Stimulated activated CD8-positive, alpha-beta memory T cell treated with anti-CD3 and anti-CD28 coated beads, Interleukin-2, amount 100 ng/mL, for 1 hour (primary cell): ENCODE measurements around the gene GALC.
"Not testable (repeated sequence)": the region's sequence is repeated elsewhere in the genome, so short reads cannot be mapped to it uniquely, and the experiment has no call there.

Experiments used
- DNase-seq, 2 donors: peaks; one replicate each; pipeline ENCODE4 v3.0.0-alpha.2; 2020; ENCODE audit warnings: low read depth in 2 of 2

Gene GALC

DNA sequence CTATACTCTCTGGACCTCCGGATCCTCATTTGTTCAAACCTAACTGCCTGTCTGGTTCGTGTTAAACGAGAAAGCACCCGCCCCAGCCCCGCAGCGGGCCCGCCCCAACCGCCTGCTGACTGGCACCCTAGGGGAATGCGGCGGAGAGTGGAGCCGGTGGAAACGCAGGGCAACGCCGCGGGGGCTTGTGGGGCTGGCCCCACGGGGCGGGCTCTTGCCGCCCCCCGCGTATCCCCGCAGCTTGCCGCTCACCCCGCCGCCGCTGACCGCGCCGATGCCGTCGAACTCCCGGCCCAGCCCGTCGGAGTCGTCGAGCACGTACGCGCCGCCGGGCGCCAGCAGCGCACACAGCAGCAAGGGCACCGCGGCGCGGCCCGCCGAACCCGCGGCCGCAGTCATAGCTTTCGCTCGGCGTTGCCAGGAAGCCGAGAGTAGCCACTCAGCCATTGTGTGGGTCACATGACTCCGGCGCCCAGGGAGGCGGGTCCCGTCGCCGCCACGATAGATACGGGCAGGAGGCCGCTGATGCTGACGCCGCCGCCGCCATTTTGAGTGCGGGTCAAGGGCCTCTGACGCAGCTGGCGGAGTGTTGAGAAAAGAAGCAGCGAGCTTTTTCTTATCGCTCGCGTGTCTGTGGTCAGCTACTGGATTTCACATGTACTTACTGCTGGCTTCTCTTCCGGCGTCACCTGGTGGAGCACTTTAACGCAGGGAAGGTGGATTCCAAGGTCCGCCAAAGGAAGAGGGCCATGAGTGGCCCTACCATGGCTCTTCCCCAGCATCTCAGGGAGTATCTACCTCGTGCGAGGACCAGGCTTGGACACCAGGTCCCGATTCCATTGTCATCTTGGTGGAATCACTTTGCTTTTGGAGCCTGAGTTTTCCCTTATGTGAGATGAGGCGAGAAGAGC, at the start of gene GALC:
TSS of gene GALC (minus strand) at position 465 of the 911 bp plus-strand sequence. CDS start at position 447, 18 bp downstream.
- DNase-seq: peak; percentile 85 to 91

DNA sequence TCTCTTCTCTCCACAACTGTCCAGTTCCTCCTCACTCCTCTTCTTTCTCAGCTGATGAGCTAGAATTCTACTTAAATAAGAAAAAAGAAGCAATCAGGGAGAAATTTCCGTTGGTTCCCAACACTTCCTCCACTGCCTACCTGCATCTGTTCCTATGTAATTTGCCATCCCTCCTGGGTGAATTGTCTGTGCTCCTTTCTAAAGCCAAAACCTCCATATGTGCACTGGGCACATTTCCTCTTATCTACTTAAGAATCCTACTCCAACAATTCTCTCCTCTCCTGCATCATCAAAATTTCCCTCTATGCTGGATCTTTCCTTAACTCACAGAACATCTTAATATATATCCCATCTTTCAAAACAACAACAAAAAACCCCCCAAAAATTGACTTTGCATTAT, 47.2 kb upstream of the GALC start:
- DNase-seq: no peak

DNA sequence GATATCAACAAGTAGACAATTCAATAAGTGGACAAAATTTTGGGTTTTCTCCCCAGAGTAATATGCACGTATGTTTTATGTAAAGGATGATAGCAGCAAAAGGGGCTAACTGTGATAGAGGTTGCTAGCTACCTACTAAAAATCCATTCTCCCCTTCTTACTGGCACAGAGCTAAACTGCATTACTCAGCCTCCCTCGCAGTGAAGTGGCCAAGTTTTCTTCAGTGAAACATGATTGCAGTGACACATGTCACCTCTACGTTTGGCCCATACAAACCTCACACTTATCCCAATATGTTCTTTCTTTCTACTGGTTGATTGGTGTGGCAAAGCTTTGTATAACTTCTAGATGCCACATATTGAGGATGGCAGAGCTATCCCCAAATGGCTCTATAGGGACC, 46.2 kb upstream of the GALC start:
- no peak for DNase-seq

DNA sequence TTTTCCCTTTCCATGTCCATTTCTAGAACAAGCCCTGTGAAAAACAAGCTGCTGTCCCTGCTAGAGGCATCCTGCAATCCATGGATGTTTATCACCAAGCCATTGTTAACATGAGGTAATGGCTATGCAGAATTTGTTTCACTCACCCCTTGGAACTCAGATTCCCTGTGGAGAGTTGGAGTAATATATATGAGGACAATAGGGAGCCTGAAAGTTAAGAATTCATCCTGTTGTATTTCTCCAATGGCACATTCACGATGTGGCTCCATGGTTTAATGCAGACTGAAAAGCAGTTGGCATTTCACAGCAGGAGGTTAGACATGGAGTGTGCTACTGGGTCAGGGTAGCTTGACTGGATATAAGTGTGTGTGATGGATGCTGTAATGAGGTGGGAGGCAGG, 44.3 kb upstream of the GALC start:
- DNase-seq: no peak

DNA sequence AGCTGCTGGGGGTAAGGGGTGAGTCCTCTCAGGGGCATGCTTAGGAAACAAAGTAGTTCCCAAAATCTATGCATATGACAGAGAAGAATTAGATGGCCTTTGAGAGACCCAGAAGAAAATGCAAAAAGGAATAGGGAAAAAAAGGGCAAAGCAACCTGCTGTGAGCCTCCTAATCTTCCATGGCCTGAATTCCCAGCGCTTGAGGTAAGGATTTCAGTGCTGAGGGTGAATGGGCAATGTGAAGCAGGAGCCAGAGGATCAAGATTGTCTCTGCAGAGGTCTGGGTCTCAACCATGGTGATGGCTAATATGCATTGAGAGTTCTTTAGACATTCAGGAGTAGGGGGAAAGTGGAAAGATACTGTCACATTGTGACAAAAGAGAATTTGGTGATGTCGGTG, 43.4 kb upstream of the GALC start:
- no peak for DNase-seq

DNA sequence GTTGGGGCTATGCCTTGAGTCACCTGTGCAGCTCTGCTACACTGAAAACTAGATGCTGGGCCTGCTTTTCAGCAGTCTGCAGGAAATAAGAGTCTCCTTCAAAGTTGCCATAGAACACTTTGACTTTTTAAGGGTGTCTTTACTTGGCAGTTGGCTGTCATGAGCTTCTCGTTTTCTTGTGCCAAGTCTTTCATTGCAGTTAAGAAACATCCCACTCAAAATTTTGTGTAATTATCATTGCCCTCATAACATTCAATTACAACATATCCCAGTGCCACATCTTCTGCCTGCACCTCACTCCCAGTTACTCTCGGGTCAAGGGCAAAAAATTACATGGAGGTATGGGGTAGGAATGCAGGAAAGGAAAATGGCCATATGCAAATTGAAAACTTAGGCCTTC, 41.1 kb upstream of the GALC start:
- no peak for DNase-seq

DNA sequence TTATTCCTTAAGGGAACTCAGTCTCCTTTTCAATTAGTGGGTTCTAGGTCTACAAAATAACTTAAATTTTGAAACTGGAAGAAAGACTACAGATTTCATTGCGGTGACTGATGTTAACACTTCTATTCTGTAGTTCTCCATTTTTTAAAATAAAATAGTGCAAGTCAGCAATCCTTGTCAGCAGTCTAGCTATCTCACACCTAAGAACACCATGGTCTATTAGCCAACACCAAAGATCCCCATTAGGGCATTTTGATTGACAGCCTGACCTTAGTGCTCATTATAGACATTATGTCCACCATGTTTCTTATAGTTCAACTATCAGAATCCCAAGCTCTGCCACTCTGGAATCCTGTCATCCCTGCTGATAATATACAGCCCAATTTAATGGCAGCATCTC, 39.4 kb upstream of the GALC start:
- no peak for DNase-seq

DNA sequence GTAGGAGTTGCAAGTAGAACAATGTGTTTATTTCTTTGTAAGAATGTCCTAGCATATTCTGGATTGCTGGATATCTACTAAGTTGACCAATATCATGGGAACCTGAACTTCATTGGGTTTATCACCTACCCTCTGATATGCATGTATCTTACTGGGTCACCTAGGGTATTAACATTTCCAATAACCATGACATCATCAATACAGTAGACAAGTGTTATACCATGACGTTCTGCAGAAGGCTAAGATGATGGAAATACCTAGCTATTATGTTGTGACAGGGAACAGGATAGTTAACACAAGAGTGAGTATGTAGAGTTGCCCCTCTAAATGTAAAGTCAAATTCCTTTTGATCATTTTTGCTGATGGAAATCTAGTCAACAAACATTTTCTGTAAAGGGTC, 37.9 kb upstream of the GALC start:
- no peak for DNase-seq

DNA sequence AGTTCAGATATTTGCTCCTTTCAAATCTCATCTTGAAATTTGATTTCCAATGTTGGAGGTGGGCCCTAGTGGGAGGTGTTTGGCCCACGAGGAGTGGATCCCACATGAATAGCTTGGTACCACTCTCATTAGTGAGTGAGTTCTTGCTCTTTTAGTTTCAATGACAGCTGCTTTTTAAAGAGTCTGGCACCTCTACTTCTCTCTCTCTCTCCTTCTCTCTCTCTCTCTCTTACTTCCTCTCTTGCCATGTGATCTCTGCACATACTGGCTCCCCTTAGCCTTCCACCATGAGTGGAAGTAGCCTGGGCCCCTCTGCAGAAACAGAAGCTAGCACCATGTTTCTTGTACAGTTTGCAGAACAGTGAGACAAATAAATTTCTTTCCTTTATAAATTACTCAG, 37.1 kb upstream of the GALC start:
- DNase-seq: no peak

DNA sequence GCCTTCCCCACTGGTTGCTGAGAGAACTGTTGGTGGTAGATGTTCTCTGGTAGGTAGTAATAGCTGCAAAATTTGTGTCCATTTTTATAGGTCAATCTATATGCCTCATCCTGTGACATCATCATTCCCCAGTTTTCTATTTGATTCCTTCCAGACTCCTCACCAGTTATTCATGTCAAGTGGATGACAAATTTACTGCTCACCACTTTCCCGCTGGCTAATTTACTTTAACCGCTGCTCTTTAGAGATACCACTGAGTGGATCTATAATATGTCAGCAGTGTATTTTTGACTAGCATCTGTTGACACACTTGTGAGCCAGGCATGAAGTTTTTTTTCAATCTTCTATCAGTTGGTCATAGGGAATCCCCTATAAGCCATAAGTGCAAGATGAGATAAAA, 36.5 kb upstream of the GALC start:
- no peak for DNase-seq

DNA sequence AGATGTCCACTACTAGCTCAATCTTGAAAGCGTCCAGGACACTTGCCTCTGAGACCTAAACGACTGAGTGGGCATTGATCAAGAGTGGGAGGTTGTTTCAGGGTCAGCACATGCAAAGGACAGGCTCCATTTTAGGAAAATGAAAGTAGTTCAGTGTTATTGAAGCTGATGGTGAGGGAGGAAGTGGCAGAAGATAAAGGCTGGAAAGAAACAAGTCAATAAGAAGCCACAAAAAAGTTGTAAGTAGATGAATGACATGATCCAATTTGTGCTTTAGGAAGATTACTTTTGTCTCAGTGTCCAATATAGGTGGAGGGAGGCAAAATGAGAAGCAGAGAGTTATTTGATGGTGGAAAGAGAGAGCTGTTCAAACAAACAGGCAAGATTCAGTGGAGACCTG, 33.9 kb upstream of the GALC start:
- no peak for DNase-seq

DNA sequence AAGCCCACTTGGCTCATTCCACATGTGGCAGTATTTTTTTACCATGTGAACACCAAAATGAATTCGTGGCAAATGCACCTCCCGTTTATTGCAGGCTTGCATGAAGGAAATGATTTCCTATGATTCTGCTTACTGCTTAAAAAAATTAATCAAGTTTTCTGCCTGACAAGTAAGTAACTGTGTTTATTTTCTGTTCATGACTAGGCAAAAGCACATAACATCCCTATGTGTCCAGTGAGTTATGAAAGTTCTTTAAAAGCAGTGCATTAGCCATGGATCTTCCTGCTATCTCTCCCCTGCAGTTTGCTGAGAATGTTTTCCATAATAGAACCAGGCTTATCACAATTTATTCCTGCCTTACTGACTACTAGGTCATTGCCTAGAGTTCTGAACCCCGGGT, 32.3 kb upstream of the GALC start:
- no peak for DNase-seq

DNA sequence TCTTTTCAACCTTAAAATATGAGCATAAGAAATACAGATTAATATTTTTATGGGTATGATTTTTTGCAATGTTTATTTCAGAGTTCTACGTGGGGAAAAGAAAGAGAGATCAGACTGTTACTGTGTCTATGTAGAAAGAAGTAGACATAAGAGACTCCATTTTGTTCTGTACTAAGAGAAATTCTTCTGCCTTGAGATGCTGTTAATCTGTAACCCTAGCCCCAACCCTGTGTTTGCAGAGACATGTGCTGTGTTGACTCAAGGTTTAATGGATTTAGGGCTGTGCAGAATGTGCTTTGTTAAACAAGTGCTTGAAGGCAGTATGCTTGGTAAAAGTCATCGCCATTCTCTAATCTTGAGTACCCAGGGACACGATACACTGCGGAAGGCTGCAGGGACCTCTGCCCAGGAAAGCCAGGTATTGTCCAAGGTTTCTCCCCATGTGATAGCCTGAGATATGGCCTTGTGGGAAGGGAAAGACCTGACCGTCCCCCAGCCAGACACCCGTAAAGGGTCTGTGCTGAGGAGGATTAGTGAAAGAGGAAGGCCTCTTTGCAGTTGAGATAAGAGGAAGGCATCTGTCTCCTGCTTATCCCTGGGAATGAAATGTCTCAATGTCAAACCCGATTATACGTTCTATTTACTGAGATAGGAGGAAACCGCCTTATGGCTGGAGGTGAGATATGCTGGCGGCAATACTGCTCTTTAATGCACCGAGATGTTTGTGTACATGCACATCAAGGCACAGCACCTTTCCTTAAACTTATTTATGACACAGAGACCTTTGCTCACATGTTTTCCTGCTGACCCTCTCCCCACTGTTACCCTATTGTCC, 31.5 kb upstream of the GALC start:
- DNase-seq: not testable (repeated sequence)

DNA sequence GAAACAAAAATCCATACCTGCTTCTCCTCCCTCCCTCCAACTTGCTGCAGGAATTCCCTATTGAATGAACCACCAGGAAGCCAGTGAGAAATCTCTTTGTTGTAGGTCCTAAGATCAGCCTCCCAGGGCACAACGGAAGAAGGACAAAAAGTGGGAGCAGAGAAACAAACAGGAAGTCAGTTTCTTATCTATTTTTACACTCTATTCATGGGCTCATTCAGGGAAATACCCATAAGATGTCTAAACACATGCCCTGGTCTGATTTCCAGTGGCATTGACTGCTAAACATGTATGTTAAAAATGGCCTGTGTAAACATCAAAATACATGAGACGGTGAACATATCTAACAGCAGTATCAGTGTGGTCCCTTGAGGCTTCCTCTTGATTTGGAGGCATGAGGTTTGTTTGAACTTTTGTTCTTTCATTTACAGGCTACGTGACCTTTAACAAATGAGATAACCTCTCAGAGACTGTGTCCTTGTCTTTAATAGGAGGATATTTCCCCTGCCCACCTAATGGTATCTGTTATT, 30.7 kb upstream of the GALC start:
- no peak for DNase-seq

DNA sequence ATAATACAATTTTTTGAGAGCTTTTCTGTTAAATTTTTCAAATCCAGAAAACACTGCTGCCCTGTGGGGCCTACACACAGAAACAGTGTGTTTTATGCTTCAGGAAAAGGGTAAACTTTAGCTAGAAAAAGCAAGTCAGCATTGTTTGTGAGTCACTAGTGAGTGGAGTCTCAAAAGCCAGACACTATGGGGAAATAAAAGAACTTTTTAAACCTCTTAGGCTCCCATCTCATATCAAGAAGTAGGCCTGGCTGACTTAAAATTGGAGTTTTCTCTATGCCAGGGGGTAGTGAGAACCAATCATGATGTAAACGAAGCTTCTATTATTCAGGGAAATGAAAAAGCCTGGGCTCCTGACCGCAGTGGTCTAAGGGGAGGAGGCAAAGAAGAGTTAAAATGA, 24.6 kb upstream of the GALC start:
- DNase-seq: no peak

DNA sequence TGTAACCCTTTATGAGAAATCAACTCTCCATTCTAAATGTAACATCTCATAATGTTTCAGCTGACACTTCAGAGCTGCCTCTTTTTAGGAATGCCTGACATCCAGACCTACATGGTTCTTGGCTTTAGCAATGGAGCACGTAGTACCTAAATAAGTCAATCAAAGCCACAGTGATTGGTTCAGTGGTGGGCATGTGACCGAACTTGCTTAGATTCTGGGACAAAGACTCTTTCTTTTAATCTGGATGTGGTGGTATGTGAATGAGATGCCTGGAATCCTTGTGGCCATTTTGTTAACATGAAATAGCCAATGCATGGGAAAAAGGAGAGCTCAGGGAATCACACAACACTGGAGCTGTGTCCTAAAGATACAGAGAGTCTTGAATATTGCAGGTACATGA, 23.8 kb upstream of the GALC start:
- no peak for DNase-seq

DNA sequence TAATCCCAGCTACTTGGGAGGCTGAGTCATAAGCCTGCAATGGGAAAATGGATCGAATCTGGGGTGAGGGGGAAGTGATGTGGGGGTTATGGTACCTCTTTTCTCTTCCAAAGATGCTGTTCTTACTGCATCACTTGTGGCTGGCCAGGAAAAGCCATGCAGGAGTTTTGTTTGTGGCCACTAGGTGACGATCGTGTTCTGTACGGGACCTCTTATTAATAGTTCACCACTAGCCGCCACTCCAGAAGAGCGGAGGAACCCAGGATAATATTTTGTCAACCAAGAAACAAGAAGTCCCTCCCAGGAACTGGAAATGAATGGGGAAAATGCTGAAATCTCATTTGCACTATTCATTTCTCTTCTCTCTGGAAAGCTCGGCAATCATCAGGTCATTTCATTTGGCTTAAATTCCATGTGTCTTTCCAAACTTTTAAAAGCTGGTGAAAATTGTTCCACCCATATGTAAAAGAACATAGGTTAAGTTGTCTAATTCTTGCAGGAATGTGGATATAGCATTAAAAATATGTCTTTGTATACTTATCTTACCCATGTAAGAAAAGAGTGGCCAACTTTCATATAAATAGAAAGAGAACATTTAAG, 20.9 kb upstream of the GALC start:
- peak in 1 of 2 donors; percentile 32 for DNase-seq

DNA sequence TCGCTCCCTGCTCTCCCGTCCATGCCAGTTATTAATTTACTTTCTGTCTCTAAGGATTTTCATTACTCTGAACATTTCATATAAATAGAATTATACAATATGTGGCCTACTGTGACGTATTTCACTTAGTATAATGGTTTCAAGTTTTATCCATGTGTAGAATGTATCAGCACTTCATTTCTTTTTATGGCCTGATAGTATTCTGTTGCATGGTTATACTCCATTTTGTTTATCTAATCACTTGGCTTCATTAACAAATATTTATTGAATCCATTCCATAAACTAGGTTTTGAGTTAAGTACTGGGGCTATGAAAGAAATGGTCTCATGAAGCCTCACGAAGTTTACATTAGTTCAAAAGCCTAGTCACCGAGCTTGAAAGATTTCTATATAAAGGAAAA, 19.5 kb upstream of the GALC start:
- DNase-seq: no peak

DNA sequence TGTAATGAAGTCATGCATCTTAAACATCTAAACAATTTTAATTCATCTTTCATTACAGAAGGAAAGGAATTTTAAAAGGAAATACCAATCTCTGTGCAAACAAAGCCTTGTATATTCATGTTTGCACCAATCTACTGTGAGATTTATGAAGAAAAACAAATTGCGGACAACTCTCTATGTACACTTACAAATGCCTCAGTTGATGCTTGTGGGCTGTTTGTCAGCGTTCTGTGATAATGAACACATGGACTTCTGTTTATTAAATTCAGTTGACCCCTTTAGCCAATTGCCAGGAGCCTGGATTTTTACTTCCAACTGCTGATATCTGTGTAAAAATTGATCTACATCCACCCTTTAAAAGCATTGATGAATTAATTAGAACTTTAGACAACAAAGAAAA, 17.3 kb upstream of the GALC start:
- DNase-seq: no peak

DNA sequence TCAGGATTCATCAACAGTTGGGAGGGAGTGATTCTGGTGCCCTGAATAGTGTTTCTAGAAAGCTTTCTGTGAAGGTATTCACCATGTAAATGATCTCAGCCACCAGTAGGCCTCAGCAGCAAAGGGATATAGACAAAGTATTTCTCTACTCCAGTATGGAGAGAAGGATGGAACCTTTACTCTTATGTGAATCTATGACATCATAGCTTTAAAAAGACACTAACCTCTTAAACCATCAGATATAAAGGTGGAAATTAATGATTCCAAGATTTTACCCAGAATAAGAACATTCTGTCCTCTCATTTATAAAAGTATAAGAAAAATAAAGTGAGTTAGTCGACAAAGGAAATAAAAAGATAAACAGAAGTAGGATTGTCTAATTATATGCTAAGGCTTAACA, 16.5 kb upstream of the GALC start:
- no peak for DNase-seq

DNA sequence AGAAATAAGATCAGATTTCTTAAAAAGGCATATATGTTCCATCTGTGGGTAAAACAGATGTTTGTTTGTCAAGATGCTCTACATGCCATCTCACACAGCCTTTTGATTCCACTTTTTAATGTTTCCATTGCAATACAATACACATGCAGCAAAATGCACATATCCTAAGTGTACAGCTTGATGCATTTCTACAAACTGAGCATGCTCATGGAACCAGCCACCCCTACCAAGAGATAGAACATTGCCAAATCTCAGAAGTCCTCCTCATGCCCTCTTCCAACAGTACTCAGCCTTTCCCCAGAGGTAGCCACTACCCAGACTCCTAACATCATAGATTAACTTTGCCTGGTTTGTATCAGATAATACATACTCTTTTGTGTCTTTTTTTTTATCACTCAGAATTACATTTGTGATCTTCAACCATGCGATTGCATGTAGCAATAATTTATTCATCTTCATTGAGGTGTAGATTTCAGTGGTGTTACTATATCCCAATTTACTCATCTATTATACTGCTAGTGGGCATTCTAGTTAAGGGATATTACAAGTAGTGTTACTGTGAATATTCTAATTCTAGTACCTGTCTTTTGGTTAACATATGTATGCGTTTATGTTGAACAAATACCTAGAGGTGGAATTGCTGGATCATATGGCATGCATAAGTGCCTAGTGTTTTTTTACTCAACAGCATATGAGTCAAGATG, 15.2 kb upstream of the GALC start:
- no peak for DNase-seq

DNA sequence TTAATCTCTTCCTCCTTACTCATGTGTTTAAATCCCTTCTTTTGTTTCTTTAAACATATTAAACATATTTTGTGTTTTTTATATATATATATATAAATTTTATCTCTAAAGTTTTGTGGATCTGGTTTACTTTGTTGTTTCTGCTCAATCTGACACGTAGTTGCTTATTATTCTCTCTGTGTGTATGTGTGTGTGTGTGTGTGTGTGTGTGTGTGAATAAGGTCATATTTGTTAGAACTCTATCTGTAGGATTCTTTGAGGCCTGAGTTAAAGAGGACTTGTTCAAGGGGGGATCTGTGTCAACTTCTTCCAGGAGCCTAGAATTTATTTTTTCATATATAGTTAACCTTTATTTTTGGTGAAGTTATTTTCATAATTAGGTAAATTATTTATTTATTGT, 14.6 kb upstream of the GALC start:
- no peak for DNase-seq
